ENCODE measurements around the gene ELL2.

DNA sequence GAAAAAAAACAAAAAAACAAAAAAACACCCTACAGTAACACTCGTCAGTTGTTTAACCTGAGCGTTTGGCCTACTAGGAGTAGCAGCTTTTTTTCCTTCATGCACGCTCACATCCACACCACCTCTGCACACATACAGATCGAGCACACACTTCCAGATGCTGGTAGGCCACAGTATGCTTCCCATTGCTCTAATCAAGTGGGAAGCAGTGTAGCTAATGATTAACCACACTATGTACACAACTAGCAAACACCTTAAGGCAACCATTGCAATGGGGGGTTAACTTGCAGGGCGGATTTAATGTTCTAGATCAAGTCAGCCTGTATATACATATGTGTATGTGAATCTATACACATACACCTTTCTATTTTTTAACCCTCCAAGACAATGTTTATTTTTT lies 73.7 kb downstream of the ELL2 start:
- no peak for TF ChIP-seq POLR2A (IDR thresholded peaks at IDR 0.05)
- TF ChIP-seq, protein P1, sequence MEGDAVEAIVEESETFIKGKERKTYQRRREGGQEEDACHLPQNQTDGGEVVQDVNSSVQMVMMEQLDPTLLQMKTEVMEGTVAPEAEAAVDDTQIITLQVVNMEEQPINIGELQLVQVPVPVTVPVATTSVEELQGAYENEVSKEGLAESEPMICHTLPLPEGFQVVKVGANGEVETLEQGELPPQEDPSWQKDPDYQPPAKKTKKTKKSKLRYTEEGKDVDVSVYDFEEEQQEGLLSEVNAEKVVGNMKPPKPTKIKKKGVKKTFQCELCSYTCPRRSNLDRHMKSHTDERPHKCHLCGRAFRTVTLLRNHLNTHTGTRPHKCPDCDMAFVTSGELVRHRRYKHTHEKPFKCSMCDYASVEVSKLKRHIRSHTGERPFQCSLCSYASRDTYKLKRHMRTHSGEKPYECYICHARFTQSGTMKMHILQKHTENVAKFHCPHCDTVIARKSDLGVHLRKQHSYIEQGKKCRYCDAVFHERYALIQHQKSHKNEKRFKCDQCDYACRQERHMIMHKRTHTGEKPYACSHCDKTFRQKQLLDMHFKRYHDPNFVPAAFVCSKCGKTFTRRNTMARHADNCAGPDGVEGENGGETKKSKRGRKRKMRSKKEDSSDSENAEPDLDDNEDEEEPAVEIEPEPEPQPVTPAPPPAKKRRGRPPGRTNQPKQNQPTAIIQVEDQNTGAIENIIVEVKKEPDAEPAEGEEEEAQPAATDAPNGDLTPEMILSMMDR (IDR thresholded peaks at IDR 0.05): no peak
- TF ChIP-seq EP300 (IDR thresholded peaks at IDR 0.05): no peak

All from suprapubic skin (tissue), 3 donors.